ENCODE data around the gene CDH18.

The CDH18 gene

GRCh38 chr5:19424506-19424905 is 563.5 kb downstream of the CDH18 start:
- no peaks in the 10 kb centered on the region for H3K9me3 ChIP-seq
- no peaks in the 10 kb centered on the region for H3K4me1 ChIP-seq
- no peak for DNase-seq
- TF ChIP-seq CTCF (IDR thresholded peaks at IDR 0.05; ENCODE audit: low read depth, low read length) = no peak
- no peak overlapping the region for H3K4me3 ChIP-seq (ENCODE audit: low read depth, low read length)
- H3K36me3 ChIP-seq = no peaks in the 10 kb centered on the region
- no peaks in the 10 kb centered on the region for H3K27me3 ChIP-seq
